Uterus (tissue), 2 donors: ENCODE measurements around the gene C1orf105.

Experiments used
- POLR2A ChIP-seq, 2 donors: fragments of 450-650 bp; IDR thresholded peaks; one replicate each; pipeline ENCODE4 v1.6.1; 2016; ENCODE audit warnings: antibody characterized with exemption in 2 of 2, mild to moderate bottlenecking in 1 of 2, moderate library complexity in 1 of 2
- TF ChIP-seq, protein P1 (sequence below), 4 experiments: fragments of 200-600 bp in 2 of 4; fragments of 450-650 bp in 2 of 4; sonication (generic) in 2 of 4; IDR thresholded peaks; one replicate each; pipeline ENCODE4 v1.5.1; 2016 to 2019; ENCODE audit warnings: antibody characterized with exemption in 4 of 4, mild to moderate bottlenecking in 2 of 4, moderate library complexity in 1 of 4

DNA sequence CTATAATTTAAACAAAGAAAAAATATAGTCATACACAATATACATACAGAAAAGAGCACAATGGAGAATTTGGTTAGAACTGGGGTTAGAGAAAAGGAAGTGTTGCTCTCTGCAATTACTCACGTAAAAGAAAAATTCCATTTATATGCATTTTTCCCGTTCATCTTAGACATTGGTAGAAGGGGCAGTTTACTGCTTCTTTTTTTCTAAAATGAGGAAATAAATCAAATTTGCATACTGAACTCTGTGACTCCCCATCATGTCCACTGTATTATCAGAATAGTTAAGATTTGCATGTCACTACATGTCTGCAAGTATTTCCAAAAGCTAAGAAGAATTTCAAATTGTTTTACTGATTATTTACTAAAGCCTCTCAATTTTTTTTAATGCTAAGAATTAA is 44.1 kb upstream of the C1orf105 start:
- TF ChIP-seq, protein P1, sequence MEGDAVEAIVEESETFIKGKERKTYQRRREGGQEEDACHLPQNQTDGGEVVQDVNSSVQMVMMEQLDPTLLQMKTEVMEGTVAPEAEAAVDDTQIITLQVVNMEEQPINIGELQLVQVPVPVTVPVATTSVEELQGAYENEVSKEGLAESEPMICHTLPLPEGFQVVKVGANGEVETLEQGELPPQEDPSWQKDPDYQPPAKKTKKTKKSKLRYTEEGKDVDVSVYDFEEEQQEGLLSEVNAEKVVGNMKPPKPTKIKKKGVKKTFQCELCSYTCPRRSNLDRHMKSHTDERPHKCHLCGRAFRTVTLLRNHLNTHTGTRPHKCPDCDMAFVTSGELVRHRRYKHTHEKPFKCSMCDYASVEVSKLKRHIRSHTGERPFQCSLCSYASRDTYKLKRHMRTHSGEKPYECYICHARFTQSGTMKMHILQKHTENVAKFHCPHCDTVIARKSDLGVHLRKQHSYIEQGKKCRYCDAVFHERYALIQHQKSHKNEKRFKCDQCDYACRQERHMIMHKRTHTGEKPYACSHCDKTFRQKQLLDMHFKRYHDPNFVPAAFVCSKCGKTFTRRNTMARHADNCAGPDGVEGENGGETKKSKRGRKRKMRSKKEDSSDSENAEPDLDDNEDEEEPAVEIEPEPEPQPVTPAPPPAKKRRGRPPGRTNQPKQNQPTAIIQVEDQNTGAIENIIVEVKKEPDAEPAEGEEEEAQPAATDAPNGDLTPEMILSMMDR (IDR thresholded peaks at IDR 0.05): no peak
- no peak for TF ChIP-seq POLR2A (IDR thresholded peaks at IDR 0.05)
